ENCODE measurements around the gene PGS1.

Gene PGS1

DNA sequence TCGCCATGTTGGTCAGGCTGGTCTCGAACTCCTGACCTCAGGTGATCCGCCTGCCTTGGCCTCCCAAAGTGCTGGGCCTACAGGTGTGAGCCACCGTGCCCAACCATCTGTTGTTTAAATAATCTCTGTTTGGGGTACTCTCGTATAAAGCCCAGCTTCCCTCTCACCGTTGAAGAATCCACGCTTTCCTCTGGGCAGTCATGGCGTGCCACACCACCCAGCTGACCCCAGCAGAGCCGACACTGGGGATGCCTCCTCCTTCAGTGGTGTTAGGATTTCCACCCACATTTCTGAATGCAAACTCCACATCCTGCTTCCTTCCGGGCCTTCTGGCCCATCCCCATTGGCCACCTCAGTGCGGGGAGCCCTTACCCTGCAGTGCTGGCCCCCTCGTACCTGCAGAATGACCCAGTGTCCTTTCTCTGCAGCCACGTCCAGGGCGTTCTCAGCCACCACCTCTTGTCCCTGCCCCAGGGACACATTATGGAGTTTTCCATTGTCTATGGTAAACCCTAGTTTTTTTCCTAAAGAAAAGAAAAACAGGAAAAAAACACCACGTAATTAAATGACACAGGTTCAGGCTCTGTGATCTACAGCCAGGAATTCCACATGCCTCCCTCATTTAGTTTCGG, 60.4 kb downstream of the PGS1 start:
- no peaks in the 10 kb centered on the region for H3K79me2 ChIP-seq (ENCODE audit: insufficient read depth, low read length)
- no peak for TF ChIP-seq EZH2 (IDR thresholded peaks at IDR 0.05; ENCODE audit: borderline replicate concordance, low read depth, low read length, severe bottlenecking)
- TF ChIP-seq, protein P1, sequence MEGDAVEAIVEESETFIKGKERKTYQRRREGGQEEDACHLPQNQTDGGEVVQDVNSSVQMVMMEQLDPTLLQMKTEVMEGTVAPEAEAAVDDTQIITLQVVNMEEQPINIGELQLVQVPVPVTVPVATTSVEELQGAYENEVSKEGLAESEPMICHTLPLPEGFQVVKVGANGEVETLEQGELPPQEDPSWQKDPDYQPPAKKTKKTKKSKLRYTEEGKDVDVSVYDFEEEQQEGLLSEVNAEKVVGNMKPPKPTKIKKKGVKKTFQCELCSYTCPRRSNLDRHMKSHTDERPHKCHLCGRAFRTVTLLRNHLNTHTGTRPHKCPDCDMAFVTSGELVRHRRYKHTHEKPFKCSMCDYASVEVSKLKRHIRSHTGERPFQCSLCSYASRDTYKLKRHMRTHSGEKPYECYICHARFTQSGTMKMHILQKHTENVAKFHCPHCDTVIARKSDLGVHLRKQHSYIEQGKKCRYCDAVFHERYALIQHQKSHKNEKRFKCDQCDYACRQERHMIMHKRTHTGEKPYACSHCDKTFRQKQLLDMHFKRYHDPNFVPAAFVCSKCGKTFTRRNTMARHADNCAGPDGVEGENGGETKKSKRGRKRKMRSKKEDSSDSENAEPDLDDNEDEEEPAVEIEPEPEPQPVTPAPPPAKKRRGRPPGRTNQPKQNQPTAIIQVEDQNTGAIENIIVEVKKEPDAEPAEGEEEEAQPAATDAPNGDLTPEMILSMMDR (IDR thresholded peaks at IDR 0.05; ENCODE audit: borderline replicate concordance, extremely low read depth, low read length, poor library complexity, severe bottlenecking): no peak
- no peaks in the 10 kb centered on the region for H3K36me3 ChIP-seq (ENCODE audit: insufficient read depth, low read length)
- no peak overlapping the region for H3K27ac ChIP-seq (ENCODE audit: low read length)
- DNase-seq (no peak), ATAC-seq (ENCODE audit: insufficient read depth, low read depth) (no peak)
- H3K9me3 ChIP-seq (ENCODE audit: insufficient read depth, low read length, severe bottlenecking): no peaks in the 10 kb centered on the region
- H3K4me2 ChIP-seq (ENCODE audit: insufficient read depth, low read length): no peak overlapping the region
- H3K4me1 ChIP-seq (ENCODE audit: insufficient read depth, low read length): no peaks in the 10 kb centered on the region
- H3K27me3 ChIP-seq (ENCODE audit: insufficient read depth, low read length, poor library complexity): no peaks in the 10 kb centered on the region
- H4K20me1 ChIP-seq (ENCODE audit: insufficient read depth, low read length): no peaks in the 10 kb centered on the region
- H3K9ac ChIP-seq (ENCODE audit: low read depth, low read length): no peak overlapping the region
- no peak overlapping the region for H3K4me3 ChIP-seq (ENCODE audit: low read depth in 1 of 2, low read length in 2 of 2)
- H2AFZ ChIP-seq (ENCODE audit: low read depth, low read length): no peak overlapping the region

DNA sequence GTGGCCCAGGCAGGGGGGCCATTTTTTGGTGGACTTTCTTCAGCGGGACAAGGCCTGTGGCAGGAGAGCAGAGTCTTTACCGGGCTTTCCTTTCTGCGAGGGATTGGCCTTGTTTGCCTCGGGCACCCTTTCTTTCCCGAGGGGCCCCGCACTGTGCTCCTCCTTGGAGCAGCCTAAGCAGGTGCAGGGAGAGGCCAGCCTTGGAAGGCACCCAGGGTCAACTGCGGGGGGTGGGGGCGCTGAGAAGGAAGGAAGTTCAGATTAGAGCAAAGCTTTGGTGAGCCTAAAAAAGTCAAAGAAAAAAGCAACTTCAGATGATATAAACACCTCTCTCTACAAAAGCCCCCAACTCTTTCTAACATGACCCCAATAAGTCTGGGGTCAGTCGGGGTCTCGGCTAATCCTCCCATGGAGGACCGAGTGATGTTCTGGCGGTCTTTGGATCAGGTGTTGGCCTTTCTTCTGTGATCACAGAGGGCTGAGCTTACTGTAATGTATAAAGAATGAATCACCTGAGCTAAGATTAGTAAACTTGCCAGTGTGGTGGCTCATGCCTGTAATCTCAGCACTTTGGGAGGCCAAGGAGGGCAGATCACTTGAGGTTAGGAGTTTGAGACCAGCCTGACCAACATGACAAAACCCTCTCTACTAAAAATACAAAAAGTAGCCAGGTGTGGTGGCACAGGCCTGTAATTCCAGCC, 63.0 kb downstream of the PGS1 start:
- H4K20me1 ChIP-seq (ENCODE audit: insufficient read depth, low read length): no peaks in the 10 kb centered on the region
- H3K36me3 ChIP-seq (ENCODE audit: insufficient read depth, low read length): no peaks in the 10 kb centered on the region
- H3K79me2 ChIP-seq (ENCODE audit: insufficient read depth, low read length): no peaks in the 10 kb centered on the region
- no peak overlapping the region for H2AFZ ChIP-seq (ENCODE audit: low read depth, low read length)
- H3K4me3 ChIP-seq (ENCODE audit: low read depth in 1 of 2, low read length in 2 of 2): no peak overlapping the region
- TF ChIP-seq, protein P1 (IDR thresholded peaks at IDR 0.05; ENCODE audit: borderline replicate concordance, extremely low read depth, low read length, poor library complexity, severe bottlenecking): no peak
- TF ChIP-seq EZH2 (IDR thresholded peaks at IDR 0.05; ENCODE audit: borderline replicate concordance, low read depth, low read length, severe bottlenecking): no peak
- no peaks in the 10 kb centered on the region for H3K27me3 ChIP-seq (ENCODE audit: insufficient read depth, low read length, poor library complexity)
- H3K9me3 ChIP-seq (ENCODE audit: insufficient read depth, low read length, severe bottlenecking): no peaks in the 10 kb centered on the region
- H3K4me1 ChIP-seq (ENCODE audit: insufficient read depth, low read length): no peaks in the 10 kb centered on the region
- no peak for DNase-seq
- no peak overlapping the region for H3K9ac ChIP-seq (ENCODE audit: low read depth, low read length)
- no peak for ATAC-seq (ENCODE audit: insufficient read depth, low read depth)
- no peak overlapping the region for H3K4me2 ChIP-seq (ENCODE audit: insufficient read depth, low read length)
- H3K27ac ChIP-seq (ENCODE audit: low read length): no peak overlapping the region

DNA sequence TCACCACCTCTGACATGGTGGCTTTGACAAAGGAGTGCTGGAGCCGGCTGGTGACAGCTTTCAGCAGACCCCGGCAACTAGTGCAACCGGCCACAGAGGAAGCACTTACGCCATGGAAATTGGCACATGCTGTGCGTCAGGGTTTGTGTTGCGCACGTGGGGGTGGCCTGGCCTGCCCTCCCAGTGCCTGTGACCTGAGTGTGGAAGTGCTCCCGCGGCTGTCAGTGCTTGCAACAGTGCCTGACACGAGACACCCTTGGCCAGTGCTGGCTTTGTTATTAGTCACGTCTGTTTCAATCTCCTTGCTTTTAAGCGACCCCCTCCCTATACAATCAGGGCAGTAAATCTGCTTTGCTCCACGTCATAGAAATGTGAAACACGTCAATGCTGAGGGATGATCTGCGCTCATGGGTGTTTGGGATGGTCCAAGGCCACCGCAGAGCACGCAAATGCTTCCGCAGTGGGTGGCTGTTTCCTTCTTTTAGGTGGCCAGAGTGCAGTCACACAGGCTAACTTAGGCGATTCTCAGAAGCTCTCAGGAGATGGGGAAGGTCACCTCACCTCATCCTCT, 64.3 kb downstream of the PGS1 start:
- Histone ChIP-seq H3K27me3 (ENCODE audit: insufficient read depth, low read length, poor library complexity) (no peaks in the 10 kb centered on the region), H3K27ac (ENCODE audit: low read length) (no peak overlapping the region), H3K36me3 (ENCODE audit: insufficient read depth, low read length) (no peaks in the 10 kb centered on the region), H4K20me1 (ENCODE audit: insufficient read depth, low read length) (no peaks in the 10 kb centered on the region), H2AFZ (ENCODE audit: low read depth, low read length) (no peak overlapping the region), H3K9me3 (ENCODE audit: insufficient read depth, low read length, severe bottlenecking) (no peaks in the 10 kb centered on the region), H3K79me2 (ENCODE audit: insufficient read depth, low read length) (no peaks in the 10 kb centered on the region), H3K4me2 (ENCODE audit: insufficient read depth, low read length) (no peak overlapping the region), H3K9ac (ENCODE audit: low read depth, low read length) (no peak overlapping the region), H3K4me3 (ENCODE audit: low read depth in 1 of 2, low read length in 2 of 2) (no peak overlapping the region), H3K4me1 (ENCODE audit: insufficient read depth, low read length) (no peaks in the 10 kb centered on the region)
- no peak for TF ChIP-seq EZH2 (IDR thresholded peaks at IDR 0.05; ENCODE audit: borderline replicate concordance, low read depth, low read length, severe bottlenecking)
- TF ChIP-seq, protein P1 (IDR thresholded peaks at IDR 0.05; ENCODE audit: borderline replicate concordance, extremely low read depth, low read length, poor library complexity, severe bottlenecking): no peak
- no peak for DNase-seq
- ATAC-seq (ENCODE audit: insufficient read depth, low read depth): no peak

All from DND-41 (cell line).